Measurements from ENCODE around the gene IQSEC1. TPM values are rescaled to one million over a fixed set of nuclear protein-coding genes. Genes with fewer than 3 reads are reported as not detected.

Gene IQSEC1
- total and polyA plus RNA-seq, 10 of the 15 experiments (the other 5 are each of a cell fraction or from before 2014, with no cell fraction given) = 0.92 to 55.2 (median 8.5) TPM

- TF ChIP-seq, protein P1, sequence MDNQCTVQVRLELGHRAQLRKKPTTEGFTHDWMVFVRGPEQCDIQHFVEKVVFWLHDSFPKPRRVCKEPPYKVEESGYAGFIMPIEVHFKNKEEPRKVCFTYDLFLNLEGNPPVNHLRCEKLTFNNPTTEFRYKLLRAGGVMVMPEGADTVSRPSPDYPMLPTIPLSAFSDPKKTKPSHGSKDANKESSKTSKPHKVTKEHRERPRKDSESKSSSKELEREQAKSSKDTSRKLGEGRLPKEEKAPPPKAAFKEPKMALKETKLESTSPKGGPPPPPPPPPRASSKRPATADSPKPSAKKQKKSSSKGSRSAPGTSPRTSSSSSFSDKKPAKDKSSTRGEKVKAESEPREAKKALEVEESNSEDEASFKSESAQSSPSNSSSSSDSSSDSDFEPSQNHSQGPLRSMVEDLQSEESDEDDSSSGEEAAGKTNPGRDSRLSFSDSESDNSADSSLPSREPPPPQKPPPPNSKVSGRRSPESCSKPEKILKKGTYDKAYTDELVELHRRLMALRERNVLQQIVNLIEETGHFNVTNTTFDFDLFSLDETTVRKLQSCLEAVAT (IDR thresholded peaks at IDR 0.05) = peak; percentile 61
- TF ChIP-seq NFXL1 (IDR thresholded peaks at IDR 0.05; ENCODE audit: borderline replicate concordance) = no peak
- TF ChIP-seq POLR2AphosphoS2 (IDR thresholded peaks at IDR 0.05; ENCODE audit: low read depth, low read length) = no peak
- TF ChIP-seq KLF5 (IDR thresholded peaks at IDR 0.05; ENCODE audit: partially characterized antibody) = no peak
- TF ChIP-seq NKRF (conservative IDR thresholded peaks at IDR 0.05) = no peak
- TF ChIP-seq IKZF2 (IDR thresholded peaks at IDR 0.05) = peak; percentile 97
- TF ChIP-seq, protein P2, sequence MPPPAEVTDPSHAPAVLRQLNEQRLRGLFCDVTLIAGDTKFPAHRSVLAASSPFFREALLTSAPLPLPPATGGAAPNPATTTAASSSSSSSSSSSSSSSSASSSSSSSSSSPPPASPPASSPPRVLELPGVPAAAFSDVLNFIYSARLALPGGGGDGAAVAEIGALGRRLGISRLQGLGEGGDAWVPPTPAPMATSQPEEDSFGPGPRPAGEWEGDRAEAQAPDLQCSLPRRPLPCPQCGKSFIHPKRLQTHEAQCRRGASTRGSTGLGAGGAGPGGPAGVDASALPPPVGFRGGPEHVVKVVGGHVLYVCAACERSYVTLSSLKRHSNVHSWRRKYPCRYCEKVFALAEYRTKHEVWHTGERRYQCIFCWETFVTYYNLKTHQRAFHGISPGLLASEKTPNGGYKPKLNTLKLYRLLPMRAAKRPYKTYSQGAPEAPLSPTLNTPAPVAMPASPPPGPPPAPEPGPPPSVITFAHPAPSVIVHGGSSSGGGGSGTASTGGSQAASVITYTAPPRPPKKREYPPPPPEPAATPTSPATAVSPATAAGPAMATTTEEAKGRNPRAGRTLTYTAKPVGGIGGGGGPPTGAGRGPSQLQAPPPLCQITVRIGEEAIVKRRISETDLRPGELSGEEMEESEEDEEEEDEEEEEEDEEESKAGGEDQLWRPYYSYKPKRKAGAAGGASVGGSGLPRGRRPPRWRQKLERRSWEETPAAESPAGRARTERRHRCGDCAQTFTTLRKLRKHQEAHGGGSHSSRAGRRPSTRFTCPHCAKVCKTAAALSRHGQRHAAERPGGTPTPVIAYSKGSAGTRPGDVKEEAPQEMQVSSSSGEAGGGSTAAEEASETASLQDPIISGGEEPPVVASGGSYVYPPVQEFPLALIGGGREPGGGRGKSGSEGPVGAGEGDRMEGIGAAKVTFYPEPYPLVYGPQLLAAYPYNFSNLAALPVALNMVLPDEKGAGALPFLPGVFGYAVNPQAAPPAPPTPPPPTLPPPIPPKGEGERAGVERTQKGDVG (CRISPR knock-in tag; IDR thresholded peaks at IDR 0.05) = no peak
- TF ChIP-seq WRNIP1 (IDR thresholded peaks at IDR 0.05; ENCODE audit: borderline replicate concordance, low read depth, low read length) = no peak
- no peak for TF ChIP-seq ZNF24 (IDR thresholded peaks at IDR 0.05)
- no peak for TF ChIP-seq RB1 (IDR thresholded peaks at IDR 0.05; ENCODE audit: borderline replicate concordance)
- TF ChIP-seq ZNF217 (IDR thresholded peaks at IDR 0.05) = peak; percentile 52; the same call in 1 of the 2 replicates
- TF ChIP-seq ZNF687 (IDR thresholded peaks at IDR 0.05) = no peak
- TF ChIP-seq E2F8 (IDR thresholded peaks at IDR 0.05; ENCODE audit: low read depth, partially characterized antibody) = no peak
- peak; percentile 95 for TF ChIP-seq POU2F2 (IDR thresholded peaks at IDR 0.05; ENCODE audit: borderline replicate concordance, low read depth, low read length)
- no peak for TF ChIP-seq NFYA (IDR thresholded peaks at IDR 0.05; ENCODE audit: borderline replicate concordance, low read depth, low read length)
These were observed 70.7 kb downstream of the IQSEC1 start (continued) for GRCh38 chr3:13002398-13003124.

Measured in GM12878 (cell line).